CD14-positive monocyte (primary cell): ENCODE measurements around the gene YBX1. TPM values are rescaled to one million over a fixed set of nuclear protein-coding genes. Genes with fewer than 3 reads are reported as not detected.
"Not testable (repeated sequence)": the region's sequence is repeated elsewhere in the genome, so short reads cannot be mapped to it uniquely, and the experiment has no call there.

Experiments used
- DNase-seq, 3 donors: peaks; one replicate each; pipeline ENCODE4 v3.0.0-alpha.2; 2011 to 2022
- H2AFZ ChIP-seq: 2 replicates; pipeline ENCODE4 v1.6.0; 2012; ENCODE audit warnings: mild to moderate bottlenecking, low read depth, low read length, inconsistent platforms; ENCODE audit not compliant: insufficient read depth, poor library complexity, severe bottlenecking
- H3K27ac ChIP-seq, 2 donors: 1 replicate in 1 of 2; 2 replicates in 1 of 2; pipeline ENCODE4 v1.5.1; 2012 to 2013; ENCODE audit warnings: low read length in 2 of 2, control low read depth in 1 of 2, inconsistent platforms in 1 of 2, low read depth in 1 of 2, mild to moderate bottlenecking in 1 of 2
- H3K27me3 ChIP-seq, 2 donors: one replicate each; pipeline versions ENCODE4 v1.6.0 to v1.6.1; 2011 to 2013; ENCODE audit warnings: low read length in 2 of 2; ENCODE audit not compliant: control insufficient read depth in 2 of 2, insufficient read depth in 2 of 2
- H3K36me3 ChIP-seq, 2 donors: replicated peaks in 1 of 2; 1 replicate in 1 of 2; 2 replicates in 1 of 2; pipeline versions ENCODE4 v1.5.1 to v1.6.1; 2012 to 2013; ENCODE audit warnings: low read length in 2 of 2, control low read depth in 1 of 2, inconsistent platforms in 1 of 2, mild to moderate bottlenecking in 1 of 2; ENCODE audit not compliant: insufficient read depth in 2 of 2, control insufficient read depth in 1 of 2
- H3K4me1 ChIP-seq, 2 donors: 1 replicate in 1 of 2; 2 replicates in 1 of 2; pipeline versions ENCODE4 v1.5.1 to v1.6.1; 2012 to 2013; ENCODE audit warnings: low read length in 2 of 2, control low read depth in 1 of 2, inconsistent platforms in 1 of 2, mild to moderate bottlenecking in 1 of 2, moderate library complexity in 1 of 2; ENCODE audit not compliant: insufficient read depth in 2 of 2, control insufficient read depth in 1 of 2
- H3K4me2 ChIP-seq: replicated peaks from 2 replicates; pipeline ENCODE3; 2012; ENCODE audit warnings: low read length, moderate library complexity, mild to moderate bottlenecking; ENCODE audit not compliant: poor library complexity, severe bottlenecking; ENCODE audit errors: extremely low read depth
- H3K4me3 ChIP-seq, 3 experiments: fragments of 200-600 bp in 1 of 3; sonication (generic) in 1 of 3; replicated peaks in 1 of 3; 1 replicate in 2 of 3; 2 replicates in 1 of 3; pipeline ENCODE4 v1.5.1; 2011 to 2013; ENCODE audit warnings: low read length in 3 of 3, mild to moderate bottlenecking in 3 of 3, control low read depth in 2 of 3, low read depth in 2 of 3, inconsistent platforms in 1 of 3, moderate library complexity in 1 of 3
- H3K79me2 ChIP-seq: 2 replicates; pipeline ENCODE4 v1.6.0; 2012; ENCODE audit warnings: mild to moderate bottlenecking, control low read depth, inconsistent platforms, low read length, moderate library complexity; ENCODE audit not compliant: insufficient read depth
- H3K9ac ChIP-seq: 2 replicates; pipeline ENCODE4 v1.6.0; 2017; ENCODE audit warnings: low read length, mild to moderate bottlenecking; ENCODE audit not compliant: insufficient read depth, poor library complexity, severe bottlenecking
- H3K9me3 ChIP-seq, 2 donors: replicated peaks in 1 of 2; 1 replicate in 1 of 2; 2 replicates in 1 of 2; pipeline versions ENCODE4 v1.5.1 to v1.6.1; 2012 to 2013; ENCODE audit warnings: low read length in 2 of 2, control low read depth in 1 of 2; ENCODE audit not compliant: control insufficient read depth in 1 of 2, insufficient read depth in 1 of 2
- H4K20me1 ChIP-seq: 2 replicates; pipeline ENCODE4 v1.6.0; 2012; ENCODE audit warnings: mild to moderate bottlenecking, low read length, control low read depth, moderate library complexity; ENCODE audit not compliant: insufficient read depth
- H3K27ac Mint-ChIP-seq, 7 donors: one replicate each; pipeline ENCODE4 v1.8.0; 2020; ENCODE audit warnings: mild to moderate bottlenecking in 7 of 7, mixed read lengths in 7 of 7, moderate library complexity in 6 of 7, inconsistent platforms in 2 of 7
- H3K27me3 Mint-ChIP-seq, 3 donors: one replicate each; pipeline ENCODE4 v1.8.0; 2021 to 2022; ENCODE audit warnings: low read depth in 3 of 3, mild to moderate bottlenecking in 3 of 3, mixed read lengths in 3 of 3, moderate library complexity in 3 of 3, inconsistent platforms in 1 of 3
- H3K36me3 Mint-ChIP-seq, 2 donors: one replicate each; pipeline ENCODE4 v1.8.0; 2020; ENCODE audit warnings: mixed read lengths in 2 of 2, inconsistent platforms in 1 of 2, mild to moderate bottlenecking in 1 of 2
- H3K4me1 Mint-ChIP-seq: one replicate; pipeline ENCODE4 v1.8.0; 2020; ENCODE audit warnings: mild to moderate bottlenecking, mixed read lengths
- H3K4me3 Mint-ChIP-seq, 2 donors: one replicate each; pipeline ENCODE4 v1.8.0; 2020; ENCODE audit warnings: mild to moderate bottlenecking in 2 of 2, mixed read lengths in 2 of 2, moderate library complexity in 1 of 2
- H3K9me3 Mint-ChIP-seq, 7 donors: one replicate each; pipeline ENCODE4 v1.8.0; 2020 to 2022; ENCODE audit warnings: mixed read lengths in 7 of 7, mild to moderate bottlenecking in 6 of 7, moderate library complexity in 6 of 7, inconsistent platforms in 2 of 7
- WGBS: methylation state at CpG from one replicate; pipeline ENCODE4 v1.1.5; 2013; ENCODE audit warnings: missing lambda C conversion rate; ENCODE audit not compliant: insufficient coverage; 5-methylcytosine and 5-hydroxymethylcytosine counted together
- intact Hi-C, 2 donors: fragments of 100-400 bp; cut with micrococcal nuclease; formaldehyde crosslinking; loops; one replicate each; pipeline versions ENCODE4 v1.15.0 to v1.15.1; 2023
- polyA plus RNA-seq, 3 donors: library from polyadenylated mRNA; depleted of rRNA in 1 of 3; unstranded in 2 of 3; stranded (reverse) in 1 of 3; fragments of 300-500 nt in 2 of 3; fragments of >200 nt in 1 of 3; fragmentation: Illumina TruSeq in 2 of 3; gene quantifications; 1 replicate in 2 of 3; 2 replicates in 1 of 3; pipeline ENCODE4 v1.2.3, GENCODE V29; 2012 to 2021
- TF ChIP-seq, protein P1 (sequence below): fragments of 200-600 bp; IDR thresholded peaks from one replicate; pipeline ENCODE4 v1.8.0; 2022; ENCODE audit warnings: antibody characterized with exemption, mild to moderate bottlenecking

Gene YBX1
- polyA plus RNA-seq, 3 donors: 65.7 to 301 (median 70.2) TPM

DNA sequence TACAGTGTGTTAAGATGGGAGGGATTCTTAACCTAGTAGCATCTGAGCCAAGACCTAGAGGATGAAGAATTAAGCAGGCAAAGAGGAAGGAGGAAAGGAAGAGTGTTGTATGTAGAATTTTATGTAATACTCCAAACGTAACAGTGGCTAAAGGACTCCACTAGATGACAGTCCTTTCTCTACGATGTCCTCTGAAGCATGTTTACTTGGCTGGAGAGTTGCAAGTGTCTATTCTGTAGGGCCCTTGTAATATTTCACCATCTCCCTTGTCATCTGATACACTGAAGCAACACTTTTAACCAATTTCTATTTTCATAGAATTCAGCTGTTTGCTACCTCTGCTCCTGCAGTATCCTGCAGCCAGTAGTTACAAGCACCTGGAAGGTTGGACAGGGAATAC, 2.2 kb upstream of the YBX1 start:
- Histone ChIP-seq H3K4me1 (peaks cover 33 to 35% of the 10 kb centered on the region in 2 donors), H2AFZ (peak overlapping the region; percentile 15), H3K27me3 (no peaks in the 10 kb centered on the region), H4K20me1 (peaks cover 21% of the 10 kb centered on the region), H3K4me3 (no peak overlapping the region), H3K36me3 (peaks cover 12 to 34% of the 10 kb centered on the region in 2 donors), H3K79me2 (peaks cover 32% of the 10 kb centered on the region), H3K9me3 (no peaks in the 10 kb centered on the region), H3K4me2 (no peak overlapping the region), H3K9ac (no peak overlapping the region), H3K27ac (no peak overlapping the region)
- no CpG with 5 or more reads among the region's 2 CpGs for WGBS
- Mint-ChIP-seq H3K4me1 (peaks cover 35% of the 10 kb centered on the region), H3K27me3 (no peaks in the 10 kb centered on the region), H3K36me3 (peaks cover 27 to 33% of the 10 kb centered on the region in 2 donors), H3K4me3 (no peak overlapping the region), H3K9me3 (no peaks in the 10 kb centered on the region), H3K27ac (no peak overlapping the region)
- intact Hi-C loops: loop anchor here (5.0 to 10.0 kb wide), 3 partner anchors 165 to 345 kb away; partner anchors contain the start of genes FOXJ3 (in 1 of the 2), PPCS (in 1 of the 2), ZMYND12 (in 1 of the 2) and ZNF691 (in 1 of the 2)
- TF ChIP-seq, protein P1, sequence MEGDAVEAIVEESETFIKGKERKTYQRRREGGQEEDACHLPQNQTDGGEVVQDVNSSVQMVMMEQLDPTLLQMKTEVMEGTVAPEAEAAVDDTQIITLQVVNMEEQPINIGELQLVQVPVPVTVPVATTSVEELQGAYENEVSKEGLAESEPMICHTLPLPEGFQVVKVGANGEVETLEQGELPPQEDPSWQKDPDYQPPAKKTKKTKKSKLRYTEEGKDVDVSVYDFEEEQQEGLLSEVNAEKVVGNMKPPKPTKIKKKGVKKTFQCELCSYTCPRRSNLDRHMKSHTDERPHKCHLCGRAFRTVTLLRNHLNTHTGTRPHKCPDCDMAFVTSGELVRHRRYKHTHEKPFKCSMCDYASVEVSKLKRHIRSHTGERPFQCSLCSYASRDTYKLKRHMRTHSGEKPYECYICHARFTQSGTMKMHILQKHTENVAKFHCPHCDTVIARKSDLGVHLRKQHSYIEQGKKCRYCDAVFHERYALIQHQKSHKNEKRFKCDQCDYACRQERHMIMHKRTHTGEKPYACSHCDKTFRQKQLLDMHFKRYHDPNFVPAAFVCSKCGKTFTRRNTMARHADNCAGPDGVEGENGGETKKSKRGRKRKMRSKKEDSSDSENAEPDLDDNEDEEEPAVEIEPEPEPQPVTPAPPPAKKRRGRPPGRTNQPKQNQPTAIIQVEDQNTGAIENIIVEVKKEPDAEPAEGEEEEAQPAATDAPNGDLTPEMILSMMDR: no peak
- DNase-seq: no peak

DNA sequence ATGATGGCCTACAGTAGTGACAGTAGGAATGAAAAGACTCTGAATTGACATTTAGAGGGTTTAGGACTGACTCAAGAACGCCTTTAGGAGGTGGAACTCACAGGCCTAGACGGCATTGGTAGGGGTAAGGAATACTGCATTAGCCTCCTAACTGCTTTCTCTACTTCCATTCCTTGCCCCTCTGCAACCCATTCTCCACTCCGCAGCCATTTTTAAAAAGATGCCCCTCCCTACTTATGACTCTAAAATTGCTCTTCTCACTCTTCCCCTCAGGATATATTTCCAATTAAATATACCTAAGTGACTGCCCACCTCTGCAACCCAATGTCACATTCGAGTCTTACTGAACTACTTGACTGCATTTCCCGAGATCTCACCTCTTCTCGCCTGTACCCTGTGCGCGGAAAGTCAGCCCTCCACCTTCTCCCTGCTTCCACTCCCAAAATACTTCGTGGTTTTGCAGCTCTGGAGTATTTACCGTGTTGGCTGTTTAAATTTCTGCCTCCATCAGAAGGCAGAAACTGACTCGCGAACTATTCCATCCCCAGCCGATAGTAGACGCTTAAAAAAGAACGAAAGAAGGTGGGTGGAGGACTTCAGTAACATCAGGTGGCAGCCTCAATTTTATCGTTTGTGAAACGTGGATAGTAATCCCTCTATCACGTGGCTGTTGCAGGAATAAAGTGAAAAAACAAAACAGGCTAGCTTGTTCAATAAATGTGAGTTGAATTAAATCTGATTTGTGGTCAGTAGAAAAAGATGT, 1.1 kb upstream of the YBX1 start:
- peaks cover 25 to 30% of the 10 kb centered on the region in 2 donors for H3K36me3 Mint-ChIP-seq
- no peaks in the 10 kb centered on the region for H3K9me3 Mint-ChIP-seq
- peak overlapping the region; percentile 91 to 94 for H3K4me3 Mint-ChIP-seq
- no peaks in the 10 kb centered on the region for H3K27me3 Mint-ChIP-seq
- Histone ChIP-seq H3K4me3 (peak overlapping the region; percentile 58 to 95 (median 85)), H3K9me3 (no peaks in the 10 kb centered on the region), H3K79me2 (peaks cover 42% of the 10 kb centered on the region), H3K4me2 (peak overlapping the region; percentile 96), H4K20me1 (peaks cover 32% of the 10 kb centered on the region), H3K27me3 (no peaks in the 10 kb centered on the region), H3K4me1 (peaks cover 36 to 46% of the 10 kb centered on the region in 2 donors), H2AFZ (peak overlapping the region; percentile 99), H3K27ac (peak overlapping the region; percentile 78 to 92), H3K36me3 (peaks cover 5 to 29% of the 10 kb centered on the region in 2 donors), H3K9ac (peak overlapping the region; percentile 85)
- peak overlapping the region; percentile 91 to 97 (median 96) for H3K27ac Mint-ChIP-seq
- H3K4me1 Mint-ChIP-seq: peaks cover 42% of the 10 kb centered on the region
- 1% methylated on average over 11 of the region's 18 CpGs for WGBS
- intact Hi-C loops: loop anchor here (5.0 to 10.0 kb wide), 3 partner anchors 164 to 346 kb away; partner anchors contain the start of genes FOXJ3 (in 1 of the 2), PPCS (in 1 of the 2), ZMYND12 (in 1 of the 2) and ZNF691 (in 1 of the 2)
- peak in 1 of 3 donors; percentile 4 for DNase-seq
- TF ChIP-seq, protein P1: no peak

DNA sequence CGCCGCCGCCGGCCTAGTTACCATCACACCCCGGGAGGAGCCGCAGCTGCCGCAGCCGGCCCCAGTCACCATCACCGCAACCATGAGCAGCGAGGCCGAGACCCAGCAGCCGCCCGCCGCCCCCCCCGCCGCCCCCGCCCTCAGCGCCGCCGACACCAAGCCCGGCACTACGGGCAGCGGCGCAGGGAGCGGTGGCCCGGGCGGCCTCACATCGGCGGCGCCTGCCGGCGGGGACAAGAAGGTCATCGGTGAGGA, 193 bp downstream of the YBX1 start:
- DNase-seq: not testable (repeated sequence)
- H3K4me3 Mint-ChIP-seq: peak overlapping the region; percentile 91 to 94
- intact Hi-C loops: loop anchor here (2.0 to 10.0 kb wide), 5 partner anchors 22 to 348 kb away; partner anchors contain the start of genes C1orf50 (in 1 of the 2), FOXJ3 (in 1 of the 2), P3H1 (in 1 of the 2) and PPCS (in 1 of the 2)

More for the DNA sequence above, 193 bp downstream of the YBX1 start:
- H3K36me3 ChIP-seq: peaks cover 11 to 29% of the 10 kb centered on the region in 2 donors
- H2AFZ ChIP-seq, H3K27me3 Mint-ChIP-seq, H3K27me3 ChIP-seq, H3K9me3 ChIP-seq, H3K9me3 Mint-ChIP-seq: not testable (repeated sequence)
- H3K4me1 Mint-ChIP-seq: peaks cover 51% of the 10 kb centered on the region
- peak overlapping the region; percentile 96 for H3K4me2 ChIP-seq
- H3K27ac ChIP-seq: peak overlapping the region; percentile 78 to 92
- peak overlapping the region; percentile 91 to 98 (median 96) for H3K27ac Mint-ChIP-seq
- H4K20me1 ChIP-seq: peaks cover 45% of the 10 kb centered on the region
- H3K79me2 ChIP-seq: peaks cover 55% of the 10 kb centered on the region
- H3K36me3 Mint-ChIP-seq: peaks cover 28 to 31% of the 10 kb centered on the region in 2 donors
- peak overlapping the region; percentile 85 for H3K9ac ChIP-seq
- peaks cover 36 to 50% of the 10 kb centered on the region in 2 donors for H3K4me1 ChIP-seq
- H3K4me3 ChIP-seq: peak overlapping the region; percentile 58 to 95 (median 85)
- under 1% methylated on average over 24 of the region's 33 CpGs for WGBS
